ENCODE data around the gene DYNC1LI1. TPM values are rescaled to one million over a fixed set of nuclear protein-coding genes. Genes with fewer than 3 reads are reported as not detected.

The DYNC1LI1 gene
- total RNA-seq, 1 donor from 2014 or later: 29.0 TPM

DNA sequence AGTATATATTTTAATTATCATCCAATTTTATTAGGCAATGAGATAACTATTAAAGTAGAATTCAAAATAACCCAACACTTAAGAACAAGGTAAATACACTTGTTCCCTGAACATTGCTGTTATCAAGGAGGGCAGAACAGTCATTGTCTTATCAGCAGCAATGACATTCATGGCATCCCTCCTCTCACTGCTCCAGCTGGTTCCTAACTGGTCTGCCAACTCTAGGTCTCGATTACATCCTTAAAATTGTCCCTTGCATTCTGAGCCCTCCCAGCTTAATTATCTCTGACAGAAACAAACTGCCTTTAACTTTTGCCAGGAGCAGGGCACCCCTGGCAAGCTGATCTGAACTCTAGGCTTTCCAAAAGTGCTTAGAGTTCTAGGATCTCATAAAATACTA lies 14.0 kb upstream of the DYNC1LI1 start:
- intact Hi-C loops (cut with micrococcal nuclease): loop anchor here (5.0 kb wide), 1 partner anchor 72 kb away; no protein-coding TSS in a partner anchor

DNA sequence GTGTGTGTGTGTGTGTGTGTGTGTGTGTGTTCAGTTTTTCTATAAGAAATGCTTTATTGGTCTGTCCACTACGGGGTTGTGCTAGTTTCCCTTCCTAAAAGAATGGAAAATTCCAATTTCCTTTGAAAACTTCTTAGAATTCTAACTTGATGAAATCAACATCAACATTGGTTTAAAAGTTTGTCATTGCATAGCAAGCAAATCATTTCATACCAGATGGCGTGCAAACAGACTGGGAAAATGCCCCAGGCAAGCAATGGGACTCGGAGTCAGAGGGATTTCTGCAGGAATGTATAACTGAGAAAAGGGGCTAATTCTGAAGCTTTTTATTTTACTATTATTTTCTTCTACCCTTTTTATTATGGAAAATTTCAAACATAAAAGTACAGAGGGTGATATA lies 13.1 kb upstream of the DYNC1LI1 start:
- intact Hi-C loops (cut with micrococcal nuclease): no loop called here

DNA sequence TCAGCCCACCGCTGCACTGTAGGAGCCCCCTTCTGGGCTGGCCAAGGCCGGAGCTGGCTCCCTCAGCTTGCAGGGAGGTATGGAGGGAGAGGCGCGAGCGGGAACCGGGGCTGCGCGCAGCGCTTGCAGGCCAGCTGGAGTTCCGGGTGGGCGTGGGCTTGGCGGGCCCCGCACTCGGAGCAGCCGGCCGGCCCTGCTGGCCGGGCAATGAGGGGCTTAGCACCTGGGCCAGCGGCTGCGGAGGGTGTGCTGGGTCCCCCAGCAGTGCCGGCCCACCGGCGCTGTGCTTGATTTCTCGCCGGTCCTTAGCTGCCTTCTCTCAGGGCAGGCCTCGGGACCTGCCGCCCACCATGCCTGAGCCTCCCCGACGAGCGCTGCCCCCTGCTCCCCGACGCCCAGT lies 8.0 kb upstream of the DYNC1LI1 start:
- intact Hi-C loops (cut with micrococcal nuclease): loop anchor here (1.0 kb wide), 1 partner anchor 8 kb away; the partner anchor contains the start of gene DYNC1LI1

DNA sequence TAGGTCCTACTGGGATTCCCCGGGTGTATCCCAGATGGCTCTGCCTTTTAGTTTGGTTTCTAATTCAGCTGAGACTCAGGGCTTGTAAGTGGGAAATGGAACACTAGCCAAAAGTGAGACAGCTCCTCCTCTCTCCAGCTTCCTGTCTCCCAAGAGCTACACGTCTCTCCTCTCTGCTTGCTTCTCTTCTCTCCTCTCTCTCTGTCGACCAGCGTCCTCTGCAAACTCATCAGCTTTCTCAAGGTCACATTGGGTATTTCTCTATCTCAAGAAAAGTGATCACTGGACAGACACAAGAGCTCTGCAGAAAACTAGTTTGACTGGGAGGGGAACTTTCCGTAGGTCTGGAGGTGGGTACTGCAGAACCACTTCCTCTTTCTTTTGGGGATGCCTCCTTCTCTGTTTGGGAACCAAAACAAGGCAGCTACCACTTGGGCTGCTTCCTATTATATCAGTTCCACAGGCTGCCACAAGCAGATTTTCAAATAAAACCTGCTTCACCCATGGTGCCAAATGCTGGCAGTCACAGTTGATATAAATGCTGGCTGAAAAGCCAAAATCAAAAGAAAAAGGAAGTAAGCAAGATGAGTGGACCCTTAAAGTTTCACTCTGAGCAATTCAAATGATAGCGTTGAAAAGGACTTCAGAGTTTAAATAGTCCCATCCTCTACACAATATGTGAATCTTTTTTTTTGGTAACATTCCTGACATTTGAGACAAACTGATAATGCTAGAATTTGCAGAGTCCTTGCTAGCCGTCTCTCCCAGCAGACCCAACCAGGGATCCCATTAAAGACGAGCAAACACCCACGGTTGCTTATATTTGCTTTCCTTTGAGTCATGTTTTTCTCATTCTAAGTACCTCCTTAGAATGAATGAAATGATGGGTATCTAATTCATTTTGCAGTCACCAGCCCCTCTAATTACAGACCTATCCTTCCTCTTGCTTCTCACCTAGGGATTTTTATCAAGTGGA lies 7.2 kb upstream of the DYNC1LI1 start:
- intact Hi-C loops (cut with micrococcal nuclease): loop anchor here (1.0 kb wide), 1 partner anchor 8 kb away; the partner anchor contains the start of gene DYNC1LI1

DNA sequence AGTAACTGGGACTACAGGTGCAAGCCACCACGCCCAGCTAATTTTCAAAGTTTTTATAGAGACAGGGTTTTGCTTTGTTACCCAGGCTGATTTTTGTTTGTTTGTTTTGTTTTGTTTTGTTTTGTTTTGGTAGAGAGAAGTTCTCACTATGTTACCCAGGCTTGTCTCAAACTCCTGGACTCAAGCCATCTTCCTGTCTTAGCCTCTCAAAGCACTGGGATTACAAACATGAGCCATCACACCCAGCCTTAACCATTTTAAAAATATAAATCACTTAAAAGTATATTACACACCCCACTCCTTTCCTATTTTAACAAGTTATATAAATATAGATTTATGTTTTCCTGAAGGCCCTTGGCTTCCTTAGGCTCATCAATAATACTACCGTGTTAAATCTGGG lies 6.5 kb upstream of the DYNC1LI1 start:
- intact Hi-C loops (cut with micrococcal nuclease): no loop called here

DNA sequence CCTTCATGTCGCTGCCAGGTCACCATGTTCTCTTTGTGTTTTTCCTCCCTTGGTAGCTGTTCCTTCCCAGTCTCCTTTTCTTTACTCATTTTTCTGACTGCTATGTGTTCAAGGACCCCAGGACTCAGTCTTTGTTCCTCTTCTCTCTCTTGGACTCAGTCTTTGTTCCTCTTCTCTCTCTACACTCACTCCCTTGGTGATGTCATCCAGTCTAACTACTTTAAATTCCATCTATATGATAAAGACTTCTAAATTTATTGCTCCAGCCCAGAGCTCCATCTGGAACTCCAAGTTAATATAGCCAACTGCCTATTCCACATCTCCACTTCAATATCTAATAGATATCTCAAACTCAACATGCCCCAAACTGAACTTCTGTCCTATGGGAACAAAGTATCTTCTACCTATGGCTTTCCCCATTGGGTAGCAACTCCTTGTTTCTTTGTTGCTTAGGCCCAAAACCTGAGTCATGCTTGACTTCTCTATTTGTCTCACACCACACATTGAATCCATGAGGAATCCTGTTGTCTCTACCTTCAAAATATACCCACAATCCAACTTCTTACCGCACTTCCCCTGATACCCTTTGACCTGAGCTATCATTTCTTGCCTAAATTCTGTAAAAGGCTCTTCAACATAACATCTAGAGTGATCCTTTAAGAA lies 4.9 kb upstream of the DYNC1LI1 start:
- intact Hi-C loops (cut with micrococcal nuclease): no loop called here

DNA sequence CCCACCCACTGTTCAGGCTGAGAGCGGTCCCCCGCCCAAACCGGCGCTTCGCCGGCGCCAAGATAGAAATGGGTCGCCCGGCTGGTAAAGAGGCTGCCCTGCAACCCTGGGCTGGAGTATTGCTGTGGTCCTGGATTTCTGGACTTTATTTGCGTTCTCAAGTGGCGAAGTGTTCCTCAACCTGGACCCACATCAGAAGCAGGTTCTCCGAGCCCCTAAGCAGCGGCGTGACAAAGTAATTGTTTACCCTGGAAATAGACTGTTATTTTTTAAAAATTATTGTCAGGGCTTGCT lies 481 bp upstream of the DYNC1LI1 start:
- intact Hi-C loops (cut with micrococcal nuclease): loop anchor here (1.0 to 5.0 kb wide), 8 partner anchors 60 to 1228 kb away; partner anchors contain the start of genes CMTM7, GLB1, PDCD6IP and TMPPE

DNA sequence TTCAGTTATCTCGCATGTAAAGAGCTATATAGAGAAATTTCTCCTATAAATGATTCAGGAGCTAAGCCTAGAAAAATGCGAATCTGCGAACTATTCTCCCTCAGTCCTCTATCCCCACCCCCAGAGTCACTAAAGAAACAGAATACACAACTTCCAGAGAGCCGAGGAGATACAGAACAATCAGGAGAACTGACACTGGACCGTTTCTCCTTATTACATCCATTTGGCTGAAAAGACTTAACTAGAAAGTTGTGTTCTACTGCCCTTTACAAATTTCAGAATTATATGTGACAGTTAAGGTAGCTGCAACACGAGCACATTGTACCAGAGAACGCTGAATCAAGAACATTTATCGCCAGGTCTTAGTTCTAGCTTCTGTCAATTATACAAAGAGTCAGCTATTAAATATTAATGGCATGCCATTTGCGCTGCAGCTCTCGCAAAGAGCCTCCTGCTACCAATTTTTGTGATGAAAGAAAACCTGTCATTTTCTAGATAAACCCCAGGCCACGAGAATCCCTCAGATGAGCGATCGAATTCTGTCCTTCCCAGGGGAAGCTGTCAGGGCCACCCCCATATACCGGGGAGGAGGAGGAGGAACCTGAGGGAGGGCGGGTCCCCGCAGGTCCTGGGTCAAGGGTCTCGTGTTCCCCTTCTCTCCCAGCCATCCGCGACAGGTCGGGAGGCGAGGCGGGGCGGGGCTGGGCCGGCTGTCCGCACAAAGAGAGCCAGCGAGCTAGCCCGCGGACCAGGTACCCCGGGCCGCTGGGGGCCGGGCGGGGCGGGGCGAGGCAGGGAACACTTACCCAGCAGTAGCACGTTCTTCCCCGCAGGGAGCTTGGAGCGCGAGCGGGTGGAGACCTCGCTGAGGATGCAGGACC lies 878 bp downstream of the DYNC1LI1 start:
- intact Hi-C loops (cut with micrococcal nuclease): loop anchor here (1.0 to 5.0 kb wide), 14 partner anchors 9 to 1229 kb away; partner anchors contain the start of genes CMTM6, CMTM7, CNOT10 and GLB1

DNA sequence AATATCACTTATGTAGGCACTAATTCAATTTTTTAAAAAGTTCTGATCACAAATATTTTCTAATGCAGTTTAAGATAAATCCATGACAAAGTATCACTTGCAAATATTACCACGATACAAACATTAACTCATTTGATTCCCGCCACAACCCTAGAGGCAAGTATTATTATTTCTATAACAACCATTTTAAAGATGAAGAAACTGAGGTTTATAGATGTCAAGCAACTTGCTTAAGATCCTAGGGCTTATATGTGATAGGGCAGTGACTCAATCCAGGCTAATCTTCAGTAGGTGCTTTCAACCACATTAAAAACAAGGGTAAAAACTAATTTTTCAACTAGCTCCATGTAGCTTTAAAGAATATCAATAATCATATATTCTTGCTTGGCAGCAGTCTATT lies 1.7 kb downstream of the DYNC1LI1 start:
- intact Hi-C loops (cut with micrococcal nuclease): no loop called here

DNA sequence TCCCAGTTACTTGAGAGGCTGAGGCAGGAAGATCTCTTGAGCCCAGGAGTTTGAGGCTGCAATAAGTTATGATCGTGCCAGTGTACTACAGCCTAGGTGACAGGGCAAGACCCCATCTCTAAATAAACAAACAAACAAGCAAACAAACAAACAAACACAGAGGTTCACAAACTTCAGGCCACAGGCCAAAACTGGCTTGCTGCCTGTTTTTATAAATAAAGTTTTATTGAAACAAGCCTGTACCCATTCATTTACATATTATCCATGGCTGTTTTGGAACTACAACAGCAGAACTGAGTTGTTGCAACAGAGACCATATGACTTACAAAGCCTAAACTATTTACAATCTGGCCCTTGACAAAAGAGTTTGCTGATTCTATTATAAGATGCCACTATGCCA lies 6.5 kb downstream of the DYNC1LI1 start:
- intact Hi-C loops (cut with micrococcal nuclease): no loop called here

DNA sequence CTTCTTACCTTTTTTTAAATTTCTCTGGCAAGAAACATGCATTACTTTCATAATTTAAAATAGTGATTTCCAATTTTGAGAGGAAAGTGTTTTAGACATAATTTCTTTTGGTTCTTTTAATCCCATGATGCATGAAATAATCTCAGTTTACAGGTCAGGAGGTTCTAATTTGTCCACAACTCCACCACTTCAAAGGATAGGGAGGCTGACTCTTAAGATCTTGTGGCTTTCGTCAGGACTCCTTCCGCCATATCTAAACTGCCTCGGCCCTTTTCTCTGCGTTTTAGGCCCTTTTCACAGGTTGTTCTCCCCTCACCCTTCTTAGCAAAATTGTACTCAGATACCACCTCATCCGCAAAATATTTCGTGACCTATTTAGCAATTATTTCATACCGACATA lies 8.0 kb downstream of the DYNC1LI1 start:
- intact Hi-C loops (cut with micrococcal nuclease): no loop called here

DNA sequence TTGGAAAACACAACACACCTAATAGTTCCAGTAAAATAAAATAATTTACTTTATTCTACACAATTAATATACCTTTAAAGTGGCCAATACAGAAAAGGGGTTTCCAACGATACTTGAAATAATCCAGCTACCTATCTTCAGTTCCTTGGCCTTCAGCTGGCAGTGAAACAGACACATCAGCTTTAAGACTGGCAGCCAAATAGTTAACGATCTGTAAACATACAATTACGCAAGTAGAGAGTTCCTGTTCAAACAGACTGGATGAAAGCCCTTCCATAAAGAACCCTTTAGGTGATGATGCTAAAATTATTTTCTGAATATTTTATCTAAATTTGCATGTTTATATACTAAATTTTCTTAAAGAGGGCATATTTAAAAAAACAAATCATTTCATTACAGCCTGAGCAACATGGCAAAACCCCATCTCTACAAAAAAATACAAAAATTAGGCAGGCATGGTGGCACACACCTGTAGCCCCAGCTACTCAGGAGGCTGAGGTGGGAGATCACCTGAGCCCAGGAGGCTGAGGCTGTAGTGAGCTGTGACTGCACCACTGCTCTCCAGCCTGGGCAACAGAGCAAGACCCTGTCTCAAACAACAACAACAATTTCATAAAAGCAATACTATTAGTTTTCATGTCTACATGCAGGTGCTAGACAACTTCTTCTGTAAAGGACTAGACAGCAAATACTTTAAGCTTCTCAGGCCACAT lies 12.9 kb downstream of the DYNC1LI1 start:
- intact Hi-C loops (cut with micrococcal nuclease): no loop called here

DNA sequence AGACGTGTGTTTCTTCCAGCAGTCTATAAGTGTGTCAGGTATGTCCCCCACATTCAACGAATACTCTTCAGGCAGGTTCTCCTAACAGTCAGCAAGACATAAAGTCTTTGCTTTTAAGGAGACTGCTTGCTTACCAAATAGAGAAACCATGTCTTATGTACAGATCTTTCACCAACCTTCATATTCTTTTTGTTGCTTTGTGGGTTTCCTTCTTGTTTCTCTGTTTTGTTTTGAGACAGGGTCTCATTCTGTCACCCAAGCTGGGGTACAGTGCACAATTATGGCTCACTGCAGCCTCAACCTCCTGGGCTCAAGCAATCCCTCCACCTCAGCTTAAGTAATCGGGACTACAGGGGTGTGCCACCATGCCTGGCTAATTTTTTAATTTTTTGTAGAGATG lies 14.3 kb downstream of the DYNC1LI1 start:
- intact Hi-C loops (cut with micrococcal nuclease): no loop called here

DNA sequence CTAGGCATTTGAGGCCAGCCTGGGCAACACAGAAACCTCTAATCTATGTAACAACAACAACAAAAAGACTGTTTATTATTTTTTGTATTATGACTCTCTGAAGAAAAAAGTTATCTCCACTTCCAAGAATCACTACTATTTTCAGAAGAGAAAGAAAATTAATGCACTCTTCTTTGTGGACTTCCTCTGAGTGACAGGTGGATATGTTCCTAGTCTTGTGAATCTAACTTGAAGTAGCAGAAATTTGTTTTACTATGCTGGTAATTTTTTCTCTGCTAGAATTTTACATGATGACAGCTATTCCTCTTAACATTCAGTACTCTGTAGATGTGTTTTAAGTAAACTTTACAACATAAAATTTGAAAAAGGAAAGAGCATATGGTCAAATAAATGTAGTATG lies 16.7 kb downstream of the DYNC1LI1 start:
- intact Hi-C loops (cut with micrococcal nuclease): no loop called here

DNA sequence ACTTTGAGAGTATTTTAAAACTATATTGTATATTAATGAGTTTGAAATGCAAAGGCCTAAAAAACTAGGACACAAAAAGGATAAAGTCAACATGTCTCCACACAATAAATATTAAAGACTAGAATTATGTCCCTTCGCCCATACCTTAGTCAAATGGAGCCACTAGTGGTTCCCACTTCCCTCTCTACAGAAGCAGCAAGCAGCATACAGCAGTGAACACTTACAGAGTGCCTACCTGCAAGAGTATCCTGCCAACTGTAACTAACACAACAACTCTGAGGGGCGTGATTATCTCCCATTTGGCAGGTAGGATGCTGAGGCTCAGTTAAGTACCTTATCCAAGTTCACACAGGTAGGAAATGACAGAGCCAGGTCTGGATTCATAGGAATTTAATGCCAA lies 17.2 kb downstream of the DYNC1LI1 start:
- intact Hi-C loops (cut with micrococcal nuclease): no loop called here

DNA sequence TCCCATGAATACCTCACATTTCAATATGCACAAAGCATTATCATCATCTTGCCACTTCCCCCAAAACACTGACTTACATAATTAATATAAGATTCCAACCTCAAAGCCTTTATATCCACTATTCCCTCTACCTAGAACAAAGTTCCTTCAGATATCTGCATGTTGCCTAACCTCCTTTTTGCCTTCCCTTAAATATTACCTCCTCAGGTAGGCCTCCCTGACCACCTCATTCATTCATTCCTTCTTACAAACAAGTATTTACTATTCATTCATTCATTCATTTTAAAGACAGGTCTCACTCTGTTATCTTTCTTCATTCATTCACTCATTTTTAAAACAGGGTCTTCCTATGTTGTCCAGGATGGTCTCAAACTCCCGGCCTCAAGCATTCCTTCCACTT lies 18.6 kb downstream of the DYNC1LI1 start:
- intact Hi-C loops (cut with micrococcal nuclease): no loop called here

DNA sequence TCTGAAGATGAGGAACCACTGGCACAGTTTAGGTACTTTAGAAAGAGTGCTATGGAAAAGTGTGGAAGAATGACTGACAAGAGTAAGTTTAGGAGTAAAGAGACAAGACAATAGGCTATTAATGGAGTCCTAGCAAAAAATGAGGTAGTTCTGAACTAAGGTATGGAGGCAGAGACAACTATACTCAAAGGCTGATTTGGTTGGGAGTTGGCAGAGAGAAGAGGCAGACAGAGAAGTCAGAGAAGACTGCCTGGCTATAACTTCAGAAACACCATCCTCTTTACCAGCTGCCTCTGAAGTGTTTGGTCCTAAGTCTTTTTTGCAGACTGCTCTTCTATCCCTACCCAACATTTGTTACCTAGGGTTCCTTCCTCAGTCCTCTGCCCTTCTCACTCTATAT lies 19.2 kb downstream of the DYNC1LI1 start:
- intact Hi-C loops (cut with micrococcal nuclease): no loop called here

DNA sequence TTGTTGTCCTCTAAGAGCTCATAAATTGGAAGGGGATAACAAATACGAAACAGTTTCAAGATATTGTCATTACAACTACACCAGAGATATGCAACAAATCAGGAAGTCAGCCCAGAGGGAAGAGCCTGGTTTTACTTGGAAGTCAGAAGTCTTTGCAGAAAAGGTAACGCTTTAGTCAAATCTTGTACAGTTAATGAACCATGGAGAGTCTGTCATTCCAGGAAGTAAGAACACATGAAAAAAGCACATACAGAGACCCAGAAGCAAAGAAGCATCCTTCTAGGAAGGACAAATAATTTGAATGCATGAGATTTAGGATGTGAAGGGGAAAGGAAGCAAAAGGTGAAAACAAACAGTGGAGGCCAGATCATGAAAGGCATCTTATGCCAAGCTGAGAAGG lies 19.6 kb downstream of the DYNC1LI1 start:
- intact Hi-C loops (cut with micrococcal nuclease): no loop called here

DNA sequence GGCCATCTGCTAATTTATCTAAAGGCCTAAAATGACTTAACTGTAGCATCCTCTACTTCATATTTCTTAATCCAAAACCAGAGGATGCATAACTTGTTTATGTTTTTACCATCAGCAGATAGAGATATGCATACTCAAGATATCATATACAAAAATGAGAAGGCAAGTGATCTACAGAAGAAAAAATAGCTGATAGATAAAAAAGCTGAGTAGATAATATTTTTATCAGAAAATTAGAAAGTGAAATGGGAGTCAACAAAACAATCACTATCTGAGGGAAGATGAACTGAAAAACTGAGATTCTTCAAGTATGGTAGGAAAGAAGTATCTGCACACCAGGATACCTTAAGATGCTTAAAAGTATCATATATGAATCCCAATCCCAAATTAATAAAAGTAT lies 25.4 kb downstream of the DYNC1LI1 start:
- intact Hi-C loops (cut with micrococcal nuclease): no loop called here

DNA sequence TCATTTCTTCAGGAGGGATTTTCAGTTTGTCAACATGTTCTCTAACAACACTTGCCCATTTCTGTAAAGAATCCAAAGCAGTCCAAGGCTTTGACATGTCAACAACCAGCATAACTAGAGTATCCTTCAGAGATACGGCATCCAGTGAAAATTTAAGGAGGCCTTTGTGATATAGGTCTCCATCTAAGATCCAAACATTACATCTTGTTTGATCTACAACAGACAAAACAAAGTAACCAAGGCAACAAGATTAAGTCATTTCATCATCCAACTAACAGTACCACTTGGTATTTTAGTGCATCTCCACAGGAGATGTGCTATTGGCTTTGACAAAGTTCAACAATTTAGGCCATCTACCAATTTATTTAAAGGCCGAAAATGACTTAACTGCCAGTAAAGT lies 25.8 kb downstream of the DYNC1LI1 start:
- intact Hi-C loops (cut with micrococcal nuclease): no loop called here

DNA sequence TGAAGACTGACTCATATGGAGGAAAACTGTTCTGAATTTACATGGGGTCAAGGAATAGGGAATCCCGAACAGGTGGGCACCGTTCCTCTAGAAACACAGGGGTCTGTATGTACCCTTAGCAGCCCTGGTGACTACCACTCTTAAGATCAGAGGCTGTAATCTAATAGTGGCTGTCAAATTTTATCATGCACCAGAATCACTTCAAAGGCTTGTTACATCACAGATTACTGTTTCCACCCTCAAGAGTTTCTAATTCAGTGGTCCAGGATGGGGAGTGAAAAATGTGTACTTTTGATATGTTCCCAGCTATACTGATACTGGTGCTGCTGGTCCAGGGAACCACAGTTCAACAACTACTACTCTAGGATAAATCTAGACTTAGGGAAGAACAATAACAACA lies 27.9 kb downstream of the DYNC1LI1 start:
- intact Hi-C loops (cut with micrococcal nuclease): no loop called here
